Sigmoid colon (tissue), 4 donors: Measurements from ENCODE around the gene KRT73.

ENCODE experiments used
- CTCF ChIP-seq, 4 experiments: fragments of 450-650 bp in 3 of 4; fragments of 200-600 bp in 1 of 4; IDR thresholded peaks; one replicate each; pipeline ENCODE4 v1.5.1; 2016 to 2019; ENCODE audit warnings: antibody characterized with exemption in 4 of 4, mild to moderate bottlenecking in 3 of 4, moderate library complexity in 2 of 4
- EP300 ChIP-seq, 4 donors: sonication (generic); formaldehyde crosslinking; IDR thresholded peaks; one replicate each; pipeline ENCODE4 v1.6.1; 2017; ENCODE audit warnings: antibody characterized with exemption in 4 of 4
- POLR2A ChIP-seq, 2 donors: fragments of 450-650 bp; IDR thresholded peaks; one replicate each; pipeline ENCODE4 v1.6.1; 2016; ENCODE audit warnings: antibody characterized with exemption in 2 of 2, mild to moderate bottlenecking in 2 of 2, moderate library complexity in 2 of 2
- POLR2AphosphoS5 ChIP-seq, 4 donors: sonication (generic); formaldehyde crosslinking; IDR thresholded peaks; one replicate each; pipeline ENCODE4 v1.6.1; 2017; ENCODE audit warnings: antibody characterized with exemption in 4 of 4

GRCh38 chr12:52628111-52628507 lies 9.8 kb upstream of the KRT73 start:
- no peak for TF ChIP-seq CTCF (IDR thresholded peaks at IDR 0.05)
- no peak for TF ChIP-seq POLR2AphosphoS5 (IDR thresholded peaks at IDR 0.05)
- no peak for TF ChIP-seq EP300 (IDR thresholded peaks at IDR 0.05)
- no peak for TF ChIP-seq POLR2A (IDR thresholded peaks at IDR 0.05)
